ENCODE measurements around the gene STX17.

The STX17 gene

GRCh38 chr9:99866398-99866797 is 40.1 kb upstream of the STX17 start:
- Histone ChIP-seq H3K27me3 (ENCODE audit: insufficient read depth, low read depth, severe bottlenecking) (no peaks in the 10 kb centered on the region), H3K27ac (no peak overlapping the region), H3K36me3 (no peaks in the 10 kb centered on the region), H3K4me3 (ENCODE audit: low read depth, low read length) (no peak overlapping the region), H3K9me3 (ENCODE audit: severe bottlenecking) (no peaks in the 10 kb centered on the region)
- no peak for DNase-seq
- no peak for TF ChIP-seq CTCF (IDR thresholded peaks at IDR 0.05; ENCODE audit: low read depth, low read length)

- no peaks in the 10 kb centered on the region for H3K9me3 ChIP-seq (ENCODE audit: severe bottlenecking)
- no peak overlapping the region for H3K27ac ChIP-seq
- no peak overlapping the region for H3K4me3 ChIP-seq (ENCODE audit: low read depth, low read length)
- no peak for TF ChIP-seq CTCF (IDR thresholded peaks at IDR 0.05; ENCODE audit: low read depth, low read length)
- no peaks in the 10 kb centered on the region for H3K36me3 ChIP-seq
- no peak for DNase-seq
- no peaks in the 10 kb centered on the region for H3K27me3 ChIP-seq (ENCODE audit: insufficient read depth, low read depth, severe bottlenecking)
Observed at GRCh38 chr9:99867536-99867935, 38.9 kb upstream of the STX17 start.

- Histone ChIP-seq H3K9me3 (ENCODE audit: severe bottlenecking) (no peaks in the 10 kb centered on the region), H3K27me3 (ENCODE audit: insufficient read depth, low read depth, severe bottlenecking) (no peaks in the 10 kb centered on the region), H3K4me3 (ENCODE audit: low read depth, low read length) (no peak overlapping the region), H3K36me3 (no peaks in the 10 kb centered on the region), H3K27ac (no peak overlapping the region)
- no peak for DNase-seq
- TF ChIP-seq CTCF (IDR thresholded peaks at IDR 0.05; ENCODE audit: low read depth, low read length): no peak
Observed at GRCh38 chr9:99867968-99868367, 38.5 kb upstream of the STX17 start.

- DNase-seq: no peak
- Histone ChIP-seq H3K4me3 (ENCODE audit: low read depth, low read length) (no peak overlapping the region), H3K27me3 (ENCODE audit: insufficient read depth, low read depth, severe bottlenecking) (no peaks in the 10 kb centered on the region), H3K36me3 (no peaks in the 10 kb centered on the region), H3K9me3 (ENCODE audit: severe bottlenecking) (no peaks in the 10 kb centered on the region), H3K27ac (no peak overlapping the region)
- TF ChIP-seq CTCF (IDR thresholded peaks at IDR 0.05; ENCODE audit: low read depth, low read length): no peak
Observed at GRCh38 chr9:99868845-99869244, 37.6 kb upstream of the STX17 start.

GRCh38 chr9:99870126-99870525 is 36.3 kb upstream of the STX17 start:
- Histone ChIP-seq H3K4me3 (ENCODE audit: low read depth, low read length) (no peak overlapping the region), H3K27ac (no peak overlapping the region), H3K9me3 (ENCODE audit: severe bottlenecking) (no peaks in the 10 kb centered on the region), H3K36me3 (no peaks in the 10 kb centered on the region), H3K27me3 (ENCODE audit: insufficient read depth, low read depth, severe bottlenecking) (no peaks in the 10 kb centered on the region)
- no peak for DNase-seq
- no peak for TF ChIP-seq CTCF (IDR thresholded peaks at IDR 0.05; ENCODE audit: low read depth, low read length)

GRCh38 chr9:99873531-99873930 is 32.9 kb upstream of the STX17 start:
- TF ChIP-seq CTCF (IDR thresholded peaks at IDR 0.05; ENCODE audit: low read depth, low read length): no peak
- Histone ChIP-seq H3K4me3 (ENCODE audit: low read depth, low read length) (no peak overlapping the region), H3K9me3 (ENCODE audit: severe bottlenecking) (no peaks in the 10 kb centered on the region), H3K36me3 (no peaks in the 10 kb centered on the region), H3K27ac (no peak overlapping the region), H3K27me3 (ENCODE audit: insufficient read depth, low read depth, severe bottlenecking) (no peaks in the 10 kb centered on the region)
- DNase-seq: no peak
